ENCODE measurements around the gene EPGN.

The EPGN gene

DNA sequence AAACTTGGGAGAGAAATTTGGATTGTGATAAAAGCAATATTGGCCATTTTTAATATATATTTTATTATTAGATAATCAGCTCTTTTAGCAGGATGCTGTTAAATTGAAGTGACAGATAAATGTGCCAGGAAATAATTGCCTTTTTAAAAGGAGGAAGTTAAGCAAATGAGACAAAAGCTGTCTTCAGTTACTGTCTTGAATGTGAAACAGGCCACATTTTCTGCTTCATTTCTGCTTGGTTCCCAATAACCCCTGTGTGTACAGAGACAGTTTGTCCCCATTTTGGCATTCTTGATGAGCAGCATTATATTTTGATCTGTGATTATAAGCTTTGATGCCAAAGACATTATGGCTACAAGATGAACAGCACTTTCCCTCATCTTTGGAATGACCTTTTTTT lies 953 bp downstream of the EPGN start:
- DNase-seq (ENCODE audit: low read depth in 2 of 2), result no peak

DNA sequence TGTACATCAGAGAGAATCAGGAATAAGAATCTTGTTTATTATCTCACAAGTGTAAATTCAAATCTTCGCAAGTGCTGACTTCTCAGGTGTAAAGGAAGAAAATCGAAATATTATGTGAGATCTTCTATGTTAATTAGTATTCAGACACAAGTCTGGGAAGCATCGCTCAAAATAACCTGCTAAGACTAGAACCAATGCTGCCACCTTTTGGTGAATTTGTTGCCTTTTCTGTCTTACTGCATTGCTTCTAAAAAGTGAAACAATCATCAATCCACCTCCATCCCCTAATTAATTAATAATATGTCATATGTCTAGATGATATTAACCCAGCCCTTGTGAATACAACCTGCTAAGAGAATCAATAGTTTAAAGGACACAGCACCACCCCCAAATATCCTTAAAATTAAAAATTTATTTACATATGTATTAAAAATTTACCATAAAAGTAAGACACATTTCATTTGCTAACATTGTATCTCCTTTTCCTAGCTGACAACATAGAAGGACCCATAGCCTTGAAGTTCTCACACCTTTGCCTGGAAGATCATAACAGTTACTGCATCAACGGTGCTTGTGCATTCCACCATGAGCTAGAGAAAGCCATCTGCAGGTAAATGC lies 3.5 kb downstream of the EPGN start:
- no peak for DNase-seq (ENCODE audit: low read depth in 2 of 2)

DNA sequence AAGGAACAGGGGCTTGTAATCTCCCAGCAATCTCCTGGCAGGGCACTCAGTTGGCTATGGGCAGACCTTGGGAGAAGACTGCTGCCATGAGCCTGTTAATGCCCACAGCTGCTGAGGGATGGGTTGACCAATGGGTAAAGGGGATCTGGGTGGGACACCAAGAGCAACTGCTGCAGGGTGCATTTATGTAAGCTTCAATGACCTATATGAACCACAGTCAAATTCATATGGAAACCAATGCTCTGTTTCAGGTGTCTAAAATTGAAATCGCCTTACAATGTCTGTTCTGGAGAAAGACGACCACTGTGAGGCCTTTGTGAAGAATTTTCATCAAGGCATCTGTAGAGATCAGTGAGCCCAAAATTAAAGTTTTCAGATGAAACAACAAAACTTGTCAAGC lies 6.1 kb downstream of the EPGN start:
- DNase-seq (ENCODE audit: low read depth in 2 of 2), result no peak

DNA sequence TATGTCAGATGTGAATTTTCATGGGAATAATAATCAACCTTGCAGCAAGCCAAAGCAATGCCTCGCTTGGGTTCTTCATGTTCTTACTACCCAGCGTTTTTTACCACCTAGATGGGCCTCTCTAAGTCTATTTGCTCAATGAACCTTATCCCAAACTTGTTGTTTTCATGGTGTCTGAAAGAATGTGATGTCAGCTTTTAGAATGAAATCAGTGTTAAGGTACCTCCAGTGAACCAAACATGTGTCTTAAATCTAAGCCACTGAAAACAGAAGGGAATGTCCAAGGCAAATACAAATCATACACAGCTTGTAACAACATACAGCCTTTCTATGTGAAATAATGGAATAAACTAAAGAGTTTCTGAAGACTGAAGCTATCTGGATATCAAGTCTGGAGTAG lies 6.7 kb downstream of the EPGN start:
- no peak for DNase-seq (ENCODE audit: low read depth in 2 of 2)

DNA sequence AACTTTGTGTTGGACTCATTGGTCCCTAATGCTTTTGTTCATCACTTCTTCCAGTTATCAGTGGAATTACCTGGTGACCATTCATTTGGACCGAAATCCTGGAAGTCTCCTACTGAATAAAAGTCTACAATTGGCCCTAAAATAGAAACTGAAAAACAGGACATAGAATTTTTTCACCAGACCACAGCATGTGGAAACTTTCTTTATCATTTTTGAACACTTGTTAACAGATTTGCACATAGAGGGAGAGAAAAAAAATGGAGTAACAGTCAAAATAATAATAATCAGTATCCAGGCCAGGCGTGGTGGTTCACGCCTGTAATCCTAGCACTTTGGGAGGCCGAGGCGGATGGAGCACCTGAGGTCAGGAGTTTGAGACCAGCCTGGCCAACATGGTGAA lies 7.1 kb downstream of the EPGN start:
- DNase-seq (ENCODE audit: low read depth in 2 of 2), result no peak

DNA sequence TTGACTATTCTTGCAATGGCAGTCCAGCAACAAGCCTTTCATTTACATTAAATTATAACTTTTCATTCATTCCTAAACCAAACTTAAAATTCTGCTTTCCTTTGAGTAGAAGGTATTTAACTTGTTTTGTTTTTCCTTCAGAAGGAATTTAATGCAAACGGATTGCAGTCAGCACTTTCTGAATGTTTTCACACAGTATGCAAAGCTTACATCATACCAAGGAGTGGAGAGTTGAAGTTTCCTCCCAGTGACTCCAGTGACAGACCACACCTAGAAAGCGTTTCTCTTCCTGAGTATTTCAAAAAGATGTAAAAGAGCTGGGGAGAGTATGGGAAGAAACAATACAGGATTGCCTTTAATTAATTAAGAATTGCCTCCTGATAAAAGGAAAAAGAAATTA lies 8.1 kb downstream of the EPGN start:
- DNase-seq (ENCODE audit: low read depth in 2 of 2), result no peak

DNA sequence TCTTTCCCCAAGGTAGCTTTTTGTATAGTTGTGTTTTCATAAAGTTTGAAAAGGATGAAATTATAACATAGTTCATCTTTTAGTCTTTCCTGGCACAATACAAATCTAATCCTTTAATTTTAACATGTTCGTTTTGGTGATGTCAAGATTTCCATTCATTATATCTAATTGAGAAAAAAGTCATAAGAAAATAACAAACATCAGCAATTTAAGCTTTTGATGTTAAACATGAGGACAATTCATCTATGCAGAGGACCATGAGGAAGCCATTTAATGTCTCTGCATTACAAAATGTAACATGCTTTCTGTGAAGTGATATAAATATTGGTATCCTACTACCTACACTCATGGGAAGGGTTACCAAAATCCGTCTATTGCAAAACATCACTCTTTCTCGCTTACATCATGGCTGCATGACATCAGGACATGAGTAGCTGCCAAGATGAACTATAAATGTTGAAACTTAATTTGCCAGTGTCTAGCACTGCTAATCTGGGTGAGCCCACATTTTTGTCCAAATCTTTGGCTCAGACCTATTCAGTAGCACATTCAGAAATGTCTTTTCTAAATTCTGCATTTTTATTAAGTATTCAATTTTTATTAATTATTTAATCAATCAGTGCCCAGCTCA lies 9.5 kb downstream of the EPGN start:
- DNase-seq (ENCODE audit: low read depth in 2 of 2), result no peak

DNA sequence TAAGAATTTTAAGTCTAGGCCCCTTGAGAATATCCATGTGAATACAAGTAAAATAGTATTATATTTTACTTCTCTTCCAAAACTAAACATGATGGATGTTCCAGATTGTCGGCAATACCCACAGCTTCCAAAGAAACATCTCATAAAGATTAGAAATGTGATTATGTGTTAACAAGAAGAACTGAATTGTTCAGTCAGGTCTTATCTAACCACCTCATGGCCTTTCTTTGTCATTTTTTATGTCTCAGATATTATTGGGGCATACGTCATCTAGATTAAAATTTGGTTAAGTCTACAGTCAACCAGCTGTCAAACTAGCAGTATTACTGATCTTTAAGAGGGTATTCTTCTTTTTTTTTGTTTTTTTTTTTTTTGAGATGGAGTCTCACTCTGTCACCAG lies 10.0 kb downstream of the EPGN start:
- no peak for DNase-seq (ENCODE audit: low read depth in 2 of 2)

DNA sequence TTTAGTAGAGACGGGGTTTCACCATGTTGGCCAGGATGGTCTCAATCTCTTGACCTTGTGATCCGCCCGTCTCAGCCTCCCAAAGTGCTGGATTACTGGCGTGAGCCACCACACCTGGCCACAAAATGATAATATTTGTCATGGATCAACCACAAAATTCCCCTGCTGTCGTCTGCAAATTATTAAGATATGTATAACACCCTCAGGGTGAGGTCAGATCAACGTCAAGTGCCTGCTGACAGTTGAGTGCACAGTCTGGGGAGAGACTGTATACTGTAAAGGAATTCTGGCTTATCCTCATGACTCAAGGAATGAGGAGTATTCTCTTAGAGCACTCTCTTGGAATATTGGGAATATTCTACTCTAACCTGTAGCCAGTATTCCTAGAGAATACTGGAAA lies 11.2 kb downstream of the EPGN start:
- DNase-seq (ENCODE audit: low read depth in 2 of 2), result no peak

DNA sequence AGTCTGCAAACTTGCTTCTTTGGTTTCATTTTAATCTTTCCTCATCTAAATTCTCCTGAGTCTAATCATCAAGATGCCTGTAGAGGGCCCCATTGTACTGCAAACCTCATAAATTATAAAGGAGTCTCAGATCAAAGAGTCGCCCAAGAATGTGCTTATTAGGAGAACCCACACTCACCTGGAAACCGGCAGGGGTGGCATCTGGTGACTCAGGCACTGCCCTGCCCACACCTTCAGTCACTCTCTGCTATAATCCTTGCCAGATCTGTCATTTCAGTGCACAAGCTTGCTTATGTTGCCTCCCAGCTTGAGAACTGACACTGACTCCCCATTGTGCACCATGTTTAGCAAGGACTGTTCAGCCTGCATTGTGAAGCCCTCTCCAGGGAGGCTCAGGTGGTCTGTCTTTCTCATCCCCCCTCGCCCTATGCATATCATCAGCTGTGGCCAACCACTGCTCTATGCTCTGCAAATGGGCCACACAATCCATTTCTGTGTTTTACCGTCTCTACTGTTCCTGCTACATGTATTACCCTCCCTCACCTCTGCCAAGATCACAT lies 12.4 kb downstream of the EPGN start:
- DNase-seq (ENCODE audit: low read depth in 2 of 2), result no peak

DNA sequence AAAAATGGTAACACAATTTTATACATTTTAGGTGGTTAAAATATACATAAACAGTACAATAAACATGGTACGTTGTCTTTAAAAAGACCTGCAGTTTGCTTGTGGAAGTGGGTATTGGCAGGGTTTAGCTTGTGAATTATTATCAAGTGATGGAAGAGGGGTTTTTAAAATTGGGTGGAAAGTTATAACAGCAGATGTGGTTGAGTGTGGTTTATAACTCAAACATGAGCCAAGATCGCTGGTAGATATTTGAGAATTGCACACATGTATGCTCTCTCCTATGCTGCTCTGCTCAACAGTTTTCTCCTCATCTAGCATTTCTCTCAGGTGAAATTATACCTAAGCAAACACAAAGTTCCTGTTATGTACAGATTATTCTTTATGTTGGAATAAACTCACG lies 14.0 kb downstream of the EPGN start:
- DNase-seq (ENCODE audit: low read depth in 2 of 2), result no peak

DNA sequence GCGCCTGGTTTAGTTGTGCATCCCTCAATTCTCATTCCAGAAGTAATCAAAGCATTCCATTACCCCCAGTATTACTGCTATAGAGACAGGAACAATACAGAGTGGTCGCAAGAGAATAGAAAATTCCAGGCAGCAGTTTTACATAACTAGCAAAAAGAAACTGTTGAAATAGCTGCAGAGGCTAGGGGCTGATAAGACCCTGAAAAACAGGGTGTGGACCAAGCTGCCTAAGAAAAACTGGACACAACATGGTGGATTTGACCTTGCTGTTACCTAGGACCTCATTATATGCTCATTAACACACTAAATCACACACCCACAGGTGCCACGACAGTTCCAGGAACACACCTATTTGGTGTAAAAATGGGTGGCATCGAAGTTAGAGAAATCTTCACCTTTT lies 15.4 kb downstream of the EPGN start:
- no peak for DNase-seq (ENCODE audit: low read depth in 2 of 2)

DNA sequence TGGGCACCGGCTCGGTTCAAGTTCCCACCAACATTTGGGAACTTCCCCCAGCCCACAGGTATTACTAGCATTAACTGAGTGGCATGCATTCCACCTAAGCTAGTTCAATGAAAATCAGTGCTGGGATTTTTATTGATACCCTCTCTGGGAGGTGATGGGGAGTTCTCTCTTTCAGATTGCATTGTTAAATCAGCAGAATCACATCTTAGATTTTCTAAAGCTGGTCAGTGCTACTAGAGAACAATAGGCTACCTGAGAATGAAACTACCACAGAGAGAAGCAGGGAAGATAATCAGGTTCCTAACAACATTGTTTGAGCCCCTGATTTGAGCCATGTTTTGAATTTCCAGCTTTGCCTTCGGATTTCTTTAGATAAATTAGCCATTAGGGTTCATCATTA lies 16.0 kb downstream of the EPGN start:
- DNase-seq (ENCODE audit: low read depth in 2 of 2), result no peak

DNA sequence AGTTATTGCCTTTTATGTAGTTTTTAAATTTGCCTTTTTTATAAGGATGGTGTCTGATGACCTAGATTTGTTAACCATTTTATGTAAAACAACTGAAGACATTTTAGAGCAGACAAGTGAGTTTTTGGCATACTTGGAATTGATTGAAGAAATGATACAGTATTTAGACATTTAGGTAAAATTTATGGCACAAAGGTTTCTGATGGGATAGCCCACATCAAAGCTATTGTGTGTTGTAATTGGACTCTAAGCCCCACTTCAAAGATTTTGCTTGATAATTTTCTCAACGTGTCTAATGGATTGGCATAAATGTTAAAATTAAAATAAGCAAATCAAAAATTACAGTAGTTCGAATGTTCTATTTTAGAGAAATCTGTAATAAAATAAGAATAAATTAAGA lies 17.6 kb downstream of the EPGN start:
- no peak for DNase-seq (ENCODE audit: low read depth in 2 of 2)

DNA sequence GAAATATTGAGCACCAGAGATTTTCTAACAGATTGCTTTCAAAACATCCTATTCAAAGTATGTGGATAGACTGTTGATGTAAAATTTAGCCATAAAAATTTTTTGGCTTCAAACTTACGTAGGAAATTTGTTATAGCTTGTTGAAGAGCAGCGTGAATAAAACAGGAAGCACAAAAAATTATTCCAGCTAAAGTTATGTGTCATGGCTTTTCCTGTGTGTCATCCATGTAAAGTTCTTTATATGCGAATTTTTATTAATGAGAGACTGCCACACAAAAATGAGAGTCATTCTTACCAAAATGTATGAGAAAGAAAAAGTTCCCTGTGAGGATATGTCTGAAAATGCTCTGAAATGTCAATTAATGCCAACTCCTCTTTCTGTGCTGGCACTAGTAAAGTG lies 19.5 kb downstream of the EPGN start:
- DNase-seq (ENCODE audit: low read depth in 2 of 2), result no peak

DNA sequence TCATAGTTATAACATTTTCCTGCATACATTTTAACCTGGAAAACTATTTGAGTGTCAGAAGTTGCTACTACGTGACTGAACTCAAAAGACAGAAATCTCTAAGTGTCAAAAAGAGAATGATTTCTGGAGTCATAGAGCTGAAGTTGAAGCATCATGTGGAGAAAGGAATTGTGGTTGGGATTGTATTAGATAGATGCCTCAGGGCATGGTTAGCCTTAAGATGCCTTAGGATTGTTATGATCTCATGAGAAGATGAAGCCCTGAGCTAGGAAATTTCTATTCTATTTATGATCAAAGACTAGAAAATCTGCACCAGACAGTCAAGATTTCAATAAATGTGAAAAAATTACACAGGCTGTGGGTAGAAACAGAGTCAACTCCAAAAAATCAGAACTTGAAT lies 20.2 kb downstream of the EPGN start:
- DNase-seq (ENCODE audit: low read depth in 2 of 2), result no peak

DNA sequence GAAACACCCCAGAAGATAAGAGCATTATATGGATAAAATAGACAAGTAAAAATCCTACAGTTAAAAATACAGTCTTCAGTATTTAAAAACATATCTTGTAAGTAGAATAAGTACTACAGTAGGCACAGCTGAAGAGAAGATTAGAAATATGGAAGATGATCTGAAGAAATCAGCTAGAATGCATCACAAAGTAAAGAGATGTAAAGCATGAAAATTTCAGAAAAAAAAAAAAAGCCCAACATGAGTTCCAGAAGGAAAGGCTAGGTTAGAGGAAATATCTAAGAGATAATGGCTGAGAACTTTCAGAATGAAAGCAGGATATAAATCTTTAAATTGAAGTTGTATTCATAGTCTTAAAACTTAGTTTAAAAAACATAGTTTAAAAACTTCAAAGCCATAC lies 21.0 kb downstream of the EPGN start:
- DNase-seq (ENCODE audit: low read depth in 2 of 2), result no peak

DNA sequence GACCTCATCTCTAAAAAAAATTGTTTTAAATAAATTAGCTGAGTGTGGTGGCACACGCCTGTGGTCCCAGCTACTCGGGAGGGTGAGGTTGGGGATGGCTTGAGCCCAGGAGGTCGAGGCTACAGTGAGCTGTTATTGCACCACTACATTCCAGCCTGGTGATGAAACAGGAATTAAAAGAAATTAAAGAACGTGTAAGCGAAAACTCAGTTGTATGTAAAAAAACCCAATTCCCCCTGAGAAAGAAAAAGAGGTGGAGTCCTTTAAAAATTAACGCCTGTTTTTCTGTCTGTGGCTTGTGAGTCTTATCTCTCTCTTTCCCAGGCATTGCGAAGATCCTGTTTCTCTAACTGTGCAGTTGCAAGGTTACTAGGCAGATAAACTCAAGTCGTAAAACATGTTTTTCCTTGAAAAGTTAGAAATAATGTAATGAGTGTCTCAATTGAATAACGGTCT lies 22.1 kb downstream of the EPGN start:
- DNase-seq (ENCODE audit: low read depth in 2 of 2), result no peak

DNA sequence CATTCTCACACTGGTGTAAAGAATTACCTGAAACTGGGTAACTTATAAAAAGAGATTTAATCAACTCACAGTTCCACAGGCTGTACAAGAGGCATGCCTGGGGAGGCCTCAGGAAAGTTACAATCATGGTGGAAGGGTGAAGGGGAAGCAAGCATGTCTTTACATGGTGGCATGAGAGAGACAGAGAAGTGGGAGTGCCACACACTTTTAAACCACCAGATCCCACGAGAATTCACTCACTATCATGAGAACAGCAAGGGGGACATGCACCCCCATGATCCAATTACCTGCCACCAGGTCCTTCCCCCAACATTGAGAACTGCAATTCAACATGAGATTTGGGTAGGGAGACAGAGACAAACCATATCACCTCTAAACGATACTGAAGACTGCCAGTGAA lies 23.0 kb downstream of the EPGN start:
- no peak for DNase-seq (ENCODE audit: low read depth in 2 of 2)

DNA sequence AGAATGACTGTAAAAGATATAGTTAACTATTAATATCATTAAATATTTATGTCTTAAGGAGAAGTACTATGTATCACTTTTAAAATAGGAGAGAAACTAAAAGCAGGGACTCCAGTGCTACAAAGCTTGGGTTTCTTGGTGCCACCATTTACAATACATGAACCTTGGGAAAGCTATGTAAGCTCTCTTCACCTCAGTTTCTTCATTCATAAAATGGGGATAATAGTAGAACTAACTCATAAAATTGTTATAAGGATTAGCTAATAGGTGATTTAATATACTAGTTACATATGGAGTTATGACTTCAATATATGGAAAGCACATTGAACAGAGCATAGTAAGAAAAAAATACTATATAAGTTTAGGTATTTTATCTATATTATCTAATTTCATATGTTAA lies 23.7 kb downstream of the EPGN start:
- DNase-seq (ENCODE audit: low read depth in 2 of 2), result no peak

DNA sequence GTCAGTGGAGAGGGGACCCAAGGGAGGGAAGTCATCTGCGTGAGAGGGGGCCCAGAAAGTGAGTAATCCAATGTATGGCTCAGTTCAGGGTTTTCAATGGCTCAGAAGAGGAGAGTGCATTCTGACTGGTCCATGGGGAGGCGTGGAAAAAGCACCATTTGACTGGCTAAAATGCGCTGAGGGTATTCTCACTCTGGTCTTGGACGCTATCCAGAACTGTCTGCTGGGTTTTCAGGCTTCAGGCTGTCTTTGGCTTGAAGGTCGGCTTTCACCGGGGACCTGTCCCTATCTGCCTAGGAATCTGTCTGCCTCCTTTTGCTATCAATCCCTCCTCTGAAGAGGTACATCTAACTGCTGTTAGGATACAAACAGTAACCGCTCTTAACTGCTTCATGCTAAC lies 26.4 kb downstream of the EPGN start:
- no peak for DNase-seq (ENCODE audit: low read depth in 2 of 2)

DNA sequence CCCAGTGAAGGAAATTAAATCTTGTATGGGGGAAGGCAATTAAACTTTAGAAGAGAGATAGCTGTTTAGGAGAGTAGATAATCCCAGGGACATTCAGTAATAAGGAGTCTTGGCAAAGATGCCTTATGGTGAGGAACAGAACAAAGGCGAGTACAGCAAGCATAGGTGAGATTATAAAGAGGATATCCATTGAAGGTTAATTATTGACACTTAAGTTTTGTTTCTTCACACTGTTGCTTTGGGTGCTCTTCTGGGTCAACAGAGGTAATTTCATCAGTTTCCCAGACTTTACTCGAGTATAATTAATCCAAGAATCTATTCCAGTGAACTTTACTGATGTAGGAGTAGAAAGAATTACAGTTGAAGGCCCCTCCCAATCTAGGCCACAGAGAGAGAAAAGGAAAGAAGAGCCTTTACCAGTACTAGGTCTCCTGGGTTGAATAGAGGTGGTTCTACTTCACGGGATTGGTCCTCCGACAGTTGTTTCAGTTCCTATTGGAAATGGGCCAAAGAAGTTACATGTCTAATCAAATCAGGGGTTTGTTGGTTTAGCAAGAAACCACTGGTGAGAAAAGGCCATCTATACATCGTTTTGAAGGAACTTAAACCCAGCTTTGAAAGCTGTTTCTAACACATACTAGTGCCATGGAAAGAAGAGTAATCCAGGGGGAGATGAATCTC lies 27.2 kb downstream of the EPGN start:
- DNase-seq (ENCODE audit: low read depth in 2 of 2), result no peak

DNA sequence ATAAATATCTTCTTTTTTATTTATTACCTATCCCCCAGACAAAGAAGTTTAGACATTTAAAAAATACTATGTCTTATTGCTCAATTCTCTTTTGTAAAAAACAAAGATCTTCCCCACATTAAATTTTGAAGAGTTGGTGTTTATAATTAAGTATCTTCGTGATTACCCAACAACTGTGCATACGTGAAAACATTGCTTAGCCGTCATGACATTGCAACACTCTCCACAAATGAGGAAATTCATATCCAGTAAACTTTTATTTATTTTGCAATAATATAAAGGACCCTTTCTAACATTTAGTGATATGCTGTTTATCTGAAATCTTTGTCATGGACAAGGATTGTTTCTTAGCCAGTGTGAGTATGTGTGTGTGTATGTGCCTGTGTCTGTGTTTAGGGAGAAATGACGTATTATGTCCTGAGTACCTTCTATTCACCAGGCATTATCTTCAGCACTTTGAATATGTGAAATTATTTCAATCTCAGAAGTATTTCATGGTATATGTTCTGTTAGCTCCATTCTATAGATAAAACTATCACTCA lies 30.6 kb downstream of the EPGN start:
- no peak for DNase-seq (ENCODE audit: low read depth in 2 of 2)
